Inflammatory macrophage treated with lipopolysaccharide for 1 hour (primary cell): ENCODE measurements around the gene MKS1.
A peak's percentile ranks its signal among the peaks of the same experiment; 100 is the strongest.

Source experiments
- DNase-seq, 2 donors: peaks; one replicate each; pipeline ENCODE4 v3.0.0-alpha.2; 2020 to 2022

The MKS1 gene

GRCh38 chr17:58242171-58242784 lies 23.2 kb upstream of the MKS1 start:
- no peak for DNase-seq

GRCh38 chr17:58239987-58240386 lies 20.9 kb upstream of the MKS1 start:
- no peak for DNase-seq

- peak in 1 of 2 donors; percentile 9 for DNase-seq
Observed at GRCh38 chr17:58238147-58238634, 19.1 kb upstream of the MKS1 start, which contains the start of gene LPO. TSS of gene LPO (plus strand) at chr17:58238584. CDS start at chr17:58242980, 4,396 bp downstream.

- no peak for DNase-seq
Observed at GRCh38 chr17:58236394-58236793, 17.3 kb upstream of the MKS1 start.

- DNase-seq: no peak
Observed at GRCh38 chr17:58235821-58236220, 16.8 kb upstream of the MKS1 start.

GRCh38 chr17:58234512-58234911 lies 15.5 kb upstream of the MKS1 start:
- DNase-seq: no peak

GRCh38 chr17:58233543-58233942 lies 14.5 kb upstream of the MKS1 start:
- peak; percentile 40 to 56 for DNase-seq

GRCh38 chr17:58232707-58233156 lies 13.7 kb upstream of the MKS1 start:
- peak; percentile 88 to 97 for DNase-seq

- peak; percentile 62 to 84 for DNase-seq
Observed at GRCh38 chr17:58231641-58232040, 12.6 kb upstream of the MKS1 start.

- DNase-seq: no peak
Observed at GRCh38 chr17:58229881-58230280, 10.8 kb upstream of the MKS1 start.

GRCh38 chr17:58229384-58229783 lies 10.3 kb upstream of the MKS1 start:
- DNase-seq: no peak

- DNase-seq: no peak
Observed at GRCh38 chr17:58228679-58229078, 9.6 kb upstream of the MKS1 start.

- no peak for DNase-seq
Observed at GRCh38 chr17:58227733-58228132, 8.7 kb upstream of the MKS1 start.

- DNase-seq: peak; percentile 46 to 49
Observed at GRCh38 chr17:58224315-58224714, 5.3 kb upstream of the MKS1 start.

GRCh38 chr17:58219789-58220183 lies 731 bp upstream of the MKS1 start:
- no peak for DNase-seq

- no peak for DNase-seq
Observed at GRCh38 chr17:58217766-58218165, 1.3 kb downstream of the MKS1 start.

GRCh38 chr17:58215685-58216084 lies 3.4 kb downstream of the MKS1 start:
- no peak for DNase-seq

- DNase-seq: peak in 1 of 2 donors; percentile 10
Observed at GRCh38 chr17:58210922-58211321, 8.1 kb downstream of the MKS1 start.

GRCh38 chr17:58208344-58208743 lies 10.7 kb downstream of the MKS1 start:
- no peak for DNase-seq

GRCh38 chr17:58207451-58207850 lies 11.6 kb downstream of the MKS1 start:
- DNase-seq: no peak

GRCh38 chr17:58205936-58206335 lies 13.1 kb downstream of the MKS1 start:
- DNase-seq: no peak

GRCh38 chr17:58204796-58205195 lies 14.3 kb downstream of the MKS1 start:
- DNase-seq: no peak

GRCh38 chr17:58202859-58203258 lies 16.2 kb downstream of the MKS1 start:
- DNase-seq: no peak

GRCh38 chr17:58200024-58200633 lies 18.9 kb downstream of the MKS1 start:
- DNase-seq: peak; percentile 55 to 83

GRCh38 chr17:58196610-58197009 lies 22.4 kb downstream of the MKS1 start:
- no peak for DNase-seq
